ENCODE results near the gene KCNK15. TPM values are rescaled to one million over a fixed set of nuclear protein-coding genes. Genes with fewer than 3 reads are reported as not detected.

Gene KCNK15
- total and polyA plus RNA-seq, 12 donors = 0.13 to 0.82 (median 0.38) TPM

GRCh38 chr20:44756011-44756688 lies 10.5 kb downstream of the KCNK15 start:
- Histone ChIP-seq H3K4me1 (peaks cover 0 to 3% (median 0%) of the 10 kb centered on the region in 9 donors), H3K36me3 (no peaks in the 10 kb centered on the region), H3K27ac (no peak overlapping the region), H3K27me3 (peaks cover 0 to 30% (median 5%) of the 10 kb centered on the region in 7 donors), H3K9me3 (no peaks in the 10 kb centered on the region), H3K4me3 (no peak overlapping the region)
- no peak for DNase-seq
- no peak for ATAC-seq
- TF ChIP-seq, protein P1, sequence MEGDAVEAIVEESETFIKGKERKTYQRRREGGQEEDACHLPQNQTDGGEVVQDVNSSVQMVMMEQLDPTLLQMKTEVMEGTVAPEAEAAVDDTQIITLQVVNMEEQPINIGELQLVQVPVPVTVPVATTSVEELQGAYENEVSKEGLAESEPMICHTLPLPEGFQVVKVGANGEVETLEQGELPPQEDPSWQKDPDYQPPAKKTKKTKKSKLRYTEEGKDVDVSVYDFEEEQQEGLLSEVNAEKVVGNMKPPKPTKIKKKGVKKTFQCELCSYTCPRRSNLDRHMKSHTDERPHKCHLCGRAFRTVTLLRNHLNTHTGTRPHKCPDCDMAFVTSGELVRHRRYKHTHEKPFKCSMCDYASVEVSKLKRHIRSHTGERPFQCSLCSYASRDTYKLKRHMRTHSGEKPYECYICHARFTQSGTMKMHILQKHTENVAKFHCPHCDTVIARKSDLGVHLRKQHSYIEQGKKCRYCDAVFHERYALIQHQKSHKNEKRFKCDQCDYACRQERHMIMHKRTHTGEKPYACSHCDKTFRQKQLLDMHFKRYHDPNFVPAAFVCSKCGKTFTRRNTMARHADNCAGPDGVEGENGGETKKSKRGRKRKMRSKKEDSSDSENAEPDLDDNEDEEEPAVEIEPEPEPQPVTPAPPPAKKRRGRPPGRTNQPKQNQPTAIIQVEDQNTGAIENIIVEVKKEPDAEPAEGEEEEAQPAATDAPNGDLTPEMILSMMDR (IDR thresholded peaks at IDR 0.05) = no peak
- intact Hi-C loops (cut with DNase I) = no loop called here
- 90% methylated on average over 18 of the region's 18 CpGs for WGBS, 2 donors

- no peaks in the 10 kb centered on the region for H3K36me3 ChIP-seq
- H3K9me3 ChIP-seq = no peaks in the 10 kb centered on the region
- peaks cover 0 to 11% (median 5%) of the 10 kb centered on the region in 9 donors for H3K4me1 ChIP-seq
- WGBS, 2 donors = 84 to 95% methylated on average over 5 of the region's 5 CpGs
- no peak overlapping the region for H3K27ac ChIP-seq
- no peak overlapping the region for H3K4me3 ChIP-seq
- ATAC-seq (no peak), DNase-seq (no peak)
- TF ChIP-seq, protein P1 (IDR thresholded peaks at IDR 0.05) = no peak
- H3K27me3 ChIP-seq = peaks cover 0 to 21% (median under 1%) of the 10 kb centered on the region in 7 donors
- intact Hi-C loops (cut with DNase I) = no loop called here
These were observed 11.3 kb downstream of the KCNK15 start for GRCh38 chr20:44756956-44757355.

DNA sequence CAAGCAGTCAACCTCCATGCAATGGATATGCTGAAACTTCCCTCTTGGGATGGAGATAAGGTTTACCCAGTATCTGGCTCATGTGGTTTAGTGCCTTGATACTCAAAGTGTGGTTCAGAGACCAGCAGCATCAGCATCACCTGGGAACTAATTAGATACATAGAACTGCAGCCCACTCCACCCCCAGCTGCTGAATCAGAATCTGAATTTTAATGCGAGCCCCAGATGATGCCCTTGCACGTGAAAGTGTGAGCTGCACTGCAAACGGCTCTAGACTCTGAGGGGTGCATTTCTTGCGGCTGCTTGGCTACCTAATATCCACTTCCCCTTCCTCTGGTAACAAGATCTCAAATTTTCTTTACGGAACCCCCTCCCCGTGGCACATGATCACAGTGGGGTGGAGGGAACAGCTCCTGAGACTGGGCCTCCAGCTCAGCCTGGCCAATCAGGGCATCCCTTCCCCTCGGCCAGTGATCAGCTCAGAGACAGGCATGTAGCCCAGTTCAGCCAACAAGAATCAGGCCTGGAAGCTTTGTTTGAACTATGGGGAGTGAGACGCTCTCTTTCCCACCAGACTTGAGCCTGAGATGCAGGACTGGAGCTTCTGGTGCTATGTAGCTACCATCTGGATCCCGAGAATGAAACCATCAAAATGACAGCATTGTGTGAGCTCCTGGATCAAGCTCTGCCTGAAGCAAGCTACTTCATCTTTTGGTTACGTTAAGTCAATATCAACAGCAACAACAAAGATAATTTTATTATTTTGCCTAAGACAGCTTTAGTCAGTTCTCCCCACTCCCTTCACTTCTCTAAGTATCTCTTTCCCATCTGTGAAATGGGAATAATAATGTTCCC lies 12.8 kb downstream of the KCNK15 start:
- ATAC-seq (no peak), DNase-seq (no peak)
- TF ChIP-seq, protein P1 (IDR thresholded peaks at IDR 0.05) = no peak
- H3K27ac ChIP-seq = no peak overlapping the region
- intact Hi-C loops (cut with DNase I) = no loop called here
- H3K36me3 ChIP-seq = no peaks in the 10 kb centered on the region
- no peak overlapping the region for H3K4me3 ChIP-seq
- H3K4me1 ChIP-seq = peaks cover 3 to 26% (median 12%) of the 10 kb centered on the region in 9 donors
- WGBS, 2 donors = 72 to 74% methylated on average over 10 of the region's 10 CpGs
- H3K9me3 ChIP-seq = no peaks in the 10 kb centered on the region
- H3K27me3 ChIP-seq = peaks cover 0 to 8% (median 0%) of the 10 kb centered on the region in 7 donors

DNA sequence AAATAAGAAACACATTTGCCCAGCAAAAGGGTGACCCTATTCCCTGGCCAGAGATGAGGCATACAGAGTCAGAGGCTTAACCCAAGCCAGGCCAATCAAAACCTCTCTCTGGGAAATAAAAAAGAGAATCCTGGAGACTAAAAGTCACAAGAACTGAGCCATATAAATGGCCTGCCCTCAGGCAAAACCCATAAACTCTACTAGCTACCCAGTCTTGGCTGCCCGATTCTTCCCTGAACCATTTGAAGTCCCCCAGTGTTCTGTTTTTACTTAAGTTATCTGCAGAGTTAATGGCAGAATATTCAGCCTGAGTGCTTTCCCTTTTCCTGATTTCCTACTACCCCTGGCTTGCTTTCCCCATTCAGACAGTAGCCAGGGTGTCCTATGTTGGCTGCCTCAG lies 13.9 kb downstream of the KCNK15 start:
- intact Hi-C loops (cut with DNase I) = no loop called here
- ATAC-seq (no peak), DNase-seq (no peak)
- TF ChIP-seq, protein P1 (IDR thresholded peaks at IDR 0.05) = no peak
- Histone ChIP-seq H3K27ac (no peak overlapping the region), H3K27me3 (peaks cover 0 to 6% (median 0%) of the 10 kb centered on the region in 7 donors), H3K4me3 (no peak overlapping the region), H3K4me1 (peaks cover 3 to 26% (median 12%) of the 10 kb centered on the region in 9 donors), H3K36me3 (no peaks in the 10 kb centered on the region), H3K9me3 (no peaks in the 10 kb centered on the region)
- WGBS, 2 donors = 93 to 96% methylated on average over 1 of the region's 1 CpG
